Measurements from ENCODE around the gene FAAP20. TPM values are rescaled to one million over a fixed set of nuclear protein-coding genes. Genes with fewer than 3 reads are reported as not detected.
"Not testable (repeated sequence)": the region's sequence is repeated elsewhere in the genome, so short reads cannot be mapped to it uniquely, and the experiment has no call there.

FAAP20 gene
- polyA plus RNA-seq, 1 donor from 2014 or later: 45.3 TPM

GRCh38 chr1:2148691-2149090 is 45.9 kb downstream of the FAAP20 start:
- H3K36me3 ChIP-seq (ENCODE audit: insufficient read depth, low read length): no peaks in the 10 kb centered on the region
- H3K9ac ChIP-seq (ENCODE audit: low read length): no peak overlapping the region
- no peak overlapping the region for H3K27ac ChIP-seq (ENCODE audit: low read length)
- H3K79me2 ChIP-seq (replicated peaks; ENCODE audit: insufficient read depth, low read length): no peaks in the 10 kb centered on the region
- H3K4me2 ChIP-seq (ENCODE audit: low read length): no peak overlapping the region
- H2AFZ ChIP-seq (ENCODE audit: low read depth, low read length): no peak overlapping the region
- H4K20me1 ChIP-seq (ENCODE audit: insufficient read depth): no peaks in the 10 kb centered on the region
- no peaks in the 10 kb centered on the region for H3F3A ChIP-seq (ENCODE audit: insufficient read depth, low read length, poor library complexity, severe bottlenecking)
- no peaks in the 10 kb centered on the region for H3K9me3 ChIP-seq (ENCODE audit: low read length)
- H3K4me3 ChIP-seq (ENCODE audit: low read length): no peak overlapping the region
- no peaks in the 10 kb centered on the region for H3K9me2 ChIP-seq (ENCODE audit: insufficient read depth, low read length)
- TF ChIP-seq EP300 (conservative IDR thresholded peaks at IDR 0.05; ENCODE audit: poor library complexity, severe bottlenecking) (no peak), SMC3 (conservative IDR thresholded peaks at IDR 0.05; ENCODE audit: poor library complexity) (no peak), RAD21 (conservative IDR thresholded peaks at IDR 0.05) (no peak), POLR2AphosphoS5 (IDR thresholded peaks at IDR 0.05) (no peak), CTCF (IDR thresholded peaks at IDR 0.05; ENCODE audit: poor library complexity, severe bottlenecking) (no peak), EZH2 (IDR thresholded peaks at IDR 0.05; ENCODE audit: borderline replicate concordance, insufficient read depth, low read length, poor library complexity, severe bottlenecking) (no peak), TAF1 (IDR thresholded peaks at IDR 0.05; ENCODE audit: low read depth) (no peak)
- TF ChIP-seq, protein P1, sequence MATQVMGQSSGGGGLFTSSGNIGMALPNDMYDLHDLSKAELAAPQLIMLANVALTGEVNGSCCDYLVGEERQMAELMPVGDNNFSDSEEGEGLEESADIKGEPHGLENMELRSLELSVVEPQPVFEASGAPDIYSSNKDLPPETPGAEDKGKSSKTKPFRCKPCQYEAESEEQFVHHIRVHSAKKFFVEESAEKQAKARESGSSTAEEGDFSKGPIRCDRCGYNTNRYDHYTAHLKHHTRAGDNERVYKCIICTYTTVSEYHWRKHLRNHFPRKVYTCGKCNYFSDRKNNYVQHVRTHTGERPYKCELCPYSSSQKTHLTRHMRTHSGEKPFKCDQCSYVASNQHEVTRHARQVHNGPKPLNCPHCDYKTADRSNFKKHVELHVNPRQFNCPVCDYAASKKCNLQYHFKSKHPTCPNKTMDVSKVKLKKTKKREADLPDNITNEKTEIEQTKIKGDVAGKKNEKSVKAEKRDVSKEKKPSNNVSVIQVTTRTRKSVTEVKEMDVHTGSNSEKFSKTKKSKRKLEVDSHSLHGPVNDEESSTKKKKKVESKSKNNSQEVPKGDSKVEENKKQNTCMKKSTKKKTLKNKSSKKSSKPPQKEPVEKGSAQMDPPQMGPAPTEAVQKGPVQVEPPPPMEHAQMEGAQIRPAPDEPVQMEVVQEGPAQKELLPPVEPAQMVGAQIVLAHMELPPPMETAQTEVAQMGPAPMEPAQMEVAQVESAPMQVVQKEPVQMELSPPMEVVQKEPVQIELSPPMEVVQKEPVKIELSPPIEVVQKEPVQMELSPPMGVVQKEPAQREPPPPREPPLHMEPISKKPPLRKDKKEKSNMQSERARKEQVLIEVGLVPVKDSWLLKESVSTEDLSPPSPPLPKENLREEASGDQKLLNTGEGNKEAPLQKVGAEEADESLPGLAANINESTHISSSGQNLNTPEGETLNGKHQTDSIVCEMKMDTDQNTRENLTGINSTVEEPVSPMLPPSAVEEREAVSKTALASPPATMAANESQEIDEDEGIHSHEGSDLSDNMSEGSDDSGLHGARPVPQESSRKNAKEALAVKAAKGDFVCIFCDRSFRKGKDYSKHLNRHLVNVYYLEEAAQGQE (IDR thresholded peaks at IDR 0.05; ENCODE audit: borderline replicate concordance): no peak
- no peaks in the 10 kb centered on the region for H3K27me3 ChIP-seq (ENCODE audit: insufficient read depth, low read depth, low read length)

- H3K4me3 ChIP-seq (ENCODE audit: low read length); H3K9me3 ChIP-seq (ENCODE audit: low read length); H3K79me2 ChIP-seq (replicated peaks; ENCODE audit: insufficient read depth, low read length); H4K20me1 ChIP-seq (ENCODE audit: insufficient read depth); H3K9ac ChIP-seq (ENCODE audit: low read length); H3K27ac ChIP-seq (ENCODE audit: low read length); H3K36me3 ChIP-seq (ENCODE audit: insufficient read depth, low read length); H3K4me2 ChIP-seq (ENCODE audit: low read length); H2AFZ ChIP-seq (ENCODE audit: low read depth, low read length); H3K27me3 ChIP-seq (ENCODE audit: insufficient read depth, low read depth, low read length); H3K9me2 ChIP-seq (ENCODE audit: insufficient read depth, low read length); H3F3A ChIP-seq (ENCODE audit: insufficient read depth, low read length, poor library complexity, severe bottlenecking): not testable (repeated sequence)
These were observed 46.7 kb downstream of the FAAP20 start for GRCh38 chr1:2147869-2148268.

GRCh38 chr1:2146836-2147517 is 47.6 kb downstream of the FAAP20 start:
- no peak overlapping the region for H3K27ac ChIP-seq (ENCODE audit: low read length)
- no peaks in the 10 kb centered on the region for H3K36me3 ChIP-seq (ENCODE audit: insufficient read depth, low read length)
- H3K4me2 ChIP-seq (ENCODE audit: low read length): no peak overlapping the region
- H3K9ac ChIP-seq (ENCODE audit: low read length): no peak overlapping the region
- H3K9me3 ChIP-seq (ENCODE audit: low read length): no peaks in the 10 kb centered on the region
- H3K9me2 ChIP-seq (ENCODE audit: insufficient read depth, low read length): no peaks in the 10 kb centered on the region
- no peaks in the 10 kb centered on the region for H4K20me1 ChIP-seq (ENCODE audit: insufficient read depth)
- TF ChIP-seq SMC3 (conservative IDR thresholded peaks at IDR 0.05; ENCODE audit: poor library complexity) (no peak), POLR2AphosphoS5 (IDR thresholded peaks at IDR 0.05) (no peak), TAF1 (IDR thresholded peaks at IDR 0.05; ENCODE audit: low read depth) (no peak), EP300 (conservative IDR thresholded peaks at IDR 0.05; ENCODE audit: poor library complexity, severe bottlenecking) (no peak), MXI1 (conservative IDR thresholded peaks at IDR 0.05; ENCODE audit: poor library complexity, severe bottlenecking) (no peak), CTCF (IDR thresholded peaks at IDR 0.05; ENCODE audit: poor library complexity, severe bottlenecking) (no peak), EZH2 (IDR thresholded peaks at IDR 0.05; ENCODE audit: borderline replicate concordance, insufficient read depth, low read length, poor library complexity, severe bottlenecking) (no peak), RAD21 (conservative IDR thresholded peaks at IDR 0.05) (no peak)
- TF ChIP-seq, protein P1 (IDR thresholded peaks at IDR 0.05; ENCODE audit: borderline replicate concordance): no peak
- H3K4me3 ChIP-seq (ENCODE audit: low read length): no peak overlapping the region
- no peaks in the 10 kb centered on the region for H3K27me3 ChIP-seq (ENCODE audit: insufficient read depth, low read depth, low read length)
- H2AFZ ChIP-seq (ENCODE audit: low read depth, low read length): no peak overlapping the region
- no peaks in the 10 kb centered on the region for H3F3A ChIP-seq (ENCODE audit: insufficient read depth, low read length, poor library complexity, severe bottlenecking)
- no peaks in the 10 kb centered on the region for H3K79me2 ChIP-seq (replicated peaks; ENCODE audit: insufficient read depth, low read length)
